Measurements from ENCODE around the gene BRPF3.

BRPF3 gene

DNA sequence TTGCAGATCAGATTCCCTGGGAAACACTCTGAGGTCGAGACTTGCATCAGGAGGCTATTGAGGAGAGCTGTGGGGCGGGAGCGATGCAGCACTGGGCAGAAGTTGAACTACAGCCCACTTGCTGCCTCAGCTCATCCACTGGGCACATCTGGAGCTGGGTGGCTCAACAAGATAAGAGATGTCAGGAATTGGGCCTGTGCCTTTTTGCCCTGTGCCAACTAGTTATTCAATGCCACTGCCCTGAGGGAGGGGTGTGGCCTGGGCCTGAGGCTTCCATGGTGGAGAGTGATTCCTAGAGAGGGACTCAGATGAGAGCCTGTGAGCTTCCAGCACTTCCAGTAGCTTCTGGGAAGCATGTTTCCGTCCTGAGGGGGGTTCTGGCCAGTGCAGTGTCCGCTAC, 32.7 kb downstream of the BRPF3 start:
- no peak for DNase-seq (ENCODE audit: low read depth in 3 of 3)

DNA sequence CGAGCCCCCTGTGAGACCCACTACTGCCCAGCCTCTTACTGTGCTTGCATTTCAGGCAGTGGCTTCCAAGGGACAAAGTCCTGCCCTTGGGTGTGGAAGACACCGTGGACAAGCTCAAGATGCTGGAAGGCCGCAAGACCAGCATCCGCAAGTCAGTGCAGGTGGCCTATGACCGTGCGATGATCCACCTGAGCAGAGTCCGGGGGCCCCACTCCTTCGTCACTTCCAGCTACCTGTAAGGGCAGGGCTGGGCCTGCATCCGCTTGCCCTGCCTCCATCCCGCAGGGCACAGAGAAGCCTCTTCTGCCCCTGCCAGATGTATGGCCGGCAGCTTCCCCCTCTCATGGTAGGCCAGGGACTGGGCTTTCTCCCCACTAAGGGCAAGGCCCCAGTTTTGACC, 33.8 kb downstream of the BRPF3 start:
- no peak for DNase-seq (ENCODE audit: low read depth in 3 of 3)

DNA sequence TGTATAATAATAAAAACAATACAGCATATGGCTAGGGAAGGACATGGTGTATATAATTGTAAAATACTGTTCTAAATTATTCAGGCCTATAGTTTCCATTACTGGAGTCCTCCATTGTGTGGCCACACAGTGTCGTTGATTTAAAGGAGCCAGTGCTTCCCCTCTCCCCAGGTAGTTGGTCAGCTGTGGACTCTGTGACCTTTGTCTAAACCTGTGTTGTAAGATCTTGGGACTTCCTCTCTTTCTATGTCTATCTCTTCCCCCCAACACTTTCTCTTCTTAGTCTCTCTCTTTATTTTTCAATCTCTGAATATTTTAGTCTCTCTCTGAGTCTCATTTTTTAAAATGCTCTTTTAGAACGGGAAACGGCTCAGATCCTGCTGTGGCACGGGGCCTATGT, 35.6 kb downstream of the BRPF3 start:
- no peak for DNase-seq (ENCODE audit: low read depth in 3 of 3)

DNA sequence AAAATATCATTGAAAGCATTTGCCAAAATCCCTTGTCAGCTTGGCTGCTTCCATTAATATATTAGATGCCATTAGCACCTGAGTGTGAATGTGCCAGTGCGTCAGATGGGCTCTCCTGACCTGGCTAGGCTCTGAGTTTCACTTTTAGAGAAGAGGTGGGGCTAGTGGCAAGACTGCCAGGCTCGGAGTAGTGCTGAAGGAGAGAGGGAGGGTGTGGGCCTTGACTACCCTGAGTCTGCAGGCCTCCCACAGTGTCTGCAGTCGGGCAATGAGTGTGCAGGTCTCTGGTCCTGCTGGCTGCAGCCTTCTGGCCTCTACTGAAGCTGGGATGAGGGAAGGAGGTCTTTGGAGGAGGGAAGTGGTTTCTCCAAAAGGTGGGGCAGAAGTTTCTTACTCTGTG, 38.8 kb downstream of the BRPF3 start:
- DNase-seq (ENCODE audit: low read depth in 3 of 3) = no peak

DNA sequence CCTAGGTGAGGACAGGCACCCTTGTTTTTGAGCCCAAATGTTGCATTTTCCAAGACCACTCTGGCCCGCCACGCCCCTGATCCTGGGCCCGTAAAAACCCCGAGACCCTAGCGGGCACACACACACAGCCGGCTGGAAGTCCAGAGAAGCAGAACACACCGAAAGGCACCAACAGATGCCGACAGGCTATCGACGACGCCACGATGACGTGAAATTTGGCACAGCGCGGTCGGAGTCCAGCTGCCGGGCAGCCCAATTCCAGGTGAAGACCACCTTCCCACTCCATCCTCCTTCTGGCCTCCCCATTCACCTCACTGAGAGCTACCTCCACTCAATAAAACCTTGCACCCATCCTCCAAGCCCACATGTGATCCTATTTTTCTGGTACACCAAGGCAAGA, 39.3 kb downstream of the BRPF3 start:
- DNase-seq (ENCODE audit: low read depth in 3 of 3) = no peak

DNA sequence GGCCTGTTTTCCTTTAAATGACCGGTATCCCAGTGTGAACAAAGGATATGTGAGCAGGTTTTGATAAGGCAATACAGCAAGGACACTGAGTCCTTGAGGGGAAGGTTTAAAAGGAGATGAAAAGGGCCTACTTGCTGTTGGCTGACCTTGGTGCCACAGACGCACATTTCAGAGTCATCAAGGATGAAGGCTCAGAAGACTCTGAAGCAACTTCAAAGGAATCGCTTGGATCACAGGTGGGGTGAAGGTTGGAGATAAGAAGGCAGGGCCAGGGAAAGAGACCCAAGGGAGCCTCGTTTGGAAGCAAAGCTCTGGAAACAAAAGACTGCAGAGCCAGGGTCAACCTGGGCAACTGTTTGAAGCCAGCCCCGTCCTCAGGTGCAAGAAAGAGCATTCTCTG, 43.2 kb downstream of the BRPF3 start:
- DNase-seq (ENCODE audit: low read depth in 3 of 3) = no peak

DNA sequence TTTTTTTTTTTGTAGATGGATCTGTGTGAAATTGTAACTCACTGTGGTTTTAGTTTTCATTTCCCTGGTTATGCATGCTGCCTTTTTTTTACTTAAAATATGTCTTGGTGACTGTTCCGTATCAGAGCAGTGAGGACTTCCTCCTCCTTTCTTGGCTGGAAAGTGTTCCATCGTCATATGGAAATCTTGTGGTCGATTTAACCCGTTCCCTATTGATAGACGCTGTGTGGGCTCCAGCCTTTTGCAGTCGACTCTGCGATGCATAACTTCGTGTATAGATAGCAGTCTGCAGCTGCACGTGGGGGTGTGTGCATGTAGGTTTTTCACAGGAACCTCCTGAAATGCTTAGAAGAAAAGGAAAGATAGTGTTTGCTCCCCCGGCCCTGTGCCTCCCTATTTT, 45.2 kb downstream of the BRPF3 start:
- no peak for DNase-seq (ENCODE audit: low read depth in 3 of 3)

DNA sequence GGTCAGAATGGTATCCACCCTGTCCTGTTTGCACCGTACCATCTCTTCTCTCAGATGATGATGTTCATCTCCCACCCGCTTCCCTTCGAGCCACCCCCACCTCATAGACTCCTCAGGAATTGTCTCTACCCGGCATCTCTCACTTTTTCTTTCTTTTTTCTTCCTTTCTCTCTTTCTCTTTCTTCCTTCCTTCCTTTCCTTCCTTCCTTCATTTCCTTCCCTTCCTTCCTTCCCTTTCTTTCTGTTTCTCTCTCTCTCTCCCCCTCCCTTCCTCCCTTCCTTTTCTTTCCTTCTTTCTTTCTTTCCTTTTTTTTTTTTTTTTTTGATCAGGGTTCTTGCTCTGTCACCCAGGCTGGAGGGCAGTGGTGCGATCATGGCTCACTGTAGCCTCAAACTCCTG, 45.6 kb downstream of the BRPF3 start:
- DNase-seq (ENCODE audit: low read depth in 3 of 3) = no peak

DNA sequence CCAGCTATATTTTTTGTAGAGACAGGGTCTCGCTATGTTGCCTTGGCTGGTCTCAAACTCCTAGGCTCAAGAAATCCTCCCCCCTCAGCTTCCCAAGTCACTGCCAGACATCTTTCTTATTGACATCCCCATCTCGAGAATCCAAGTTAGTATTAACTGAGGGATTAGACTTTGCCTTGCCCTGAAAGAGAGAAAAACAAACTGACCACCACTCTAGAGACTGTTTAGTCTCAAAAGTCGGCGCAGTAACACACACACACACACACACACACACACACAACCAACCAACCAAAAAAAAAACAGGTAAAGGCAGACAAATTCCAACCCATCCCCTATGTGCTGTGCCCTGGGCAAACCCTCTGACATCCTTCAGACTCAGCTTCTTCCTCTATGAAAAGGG, 46.1 kb downstream of the BRPF3 start:
- no peak for DNase-seq (ENCODE audit: low read depth in 3 of 3)

DNA sequence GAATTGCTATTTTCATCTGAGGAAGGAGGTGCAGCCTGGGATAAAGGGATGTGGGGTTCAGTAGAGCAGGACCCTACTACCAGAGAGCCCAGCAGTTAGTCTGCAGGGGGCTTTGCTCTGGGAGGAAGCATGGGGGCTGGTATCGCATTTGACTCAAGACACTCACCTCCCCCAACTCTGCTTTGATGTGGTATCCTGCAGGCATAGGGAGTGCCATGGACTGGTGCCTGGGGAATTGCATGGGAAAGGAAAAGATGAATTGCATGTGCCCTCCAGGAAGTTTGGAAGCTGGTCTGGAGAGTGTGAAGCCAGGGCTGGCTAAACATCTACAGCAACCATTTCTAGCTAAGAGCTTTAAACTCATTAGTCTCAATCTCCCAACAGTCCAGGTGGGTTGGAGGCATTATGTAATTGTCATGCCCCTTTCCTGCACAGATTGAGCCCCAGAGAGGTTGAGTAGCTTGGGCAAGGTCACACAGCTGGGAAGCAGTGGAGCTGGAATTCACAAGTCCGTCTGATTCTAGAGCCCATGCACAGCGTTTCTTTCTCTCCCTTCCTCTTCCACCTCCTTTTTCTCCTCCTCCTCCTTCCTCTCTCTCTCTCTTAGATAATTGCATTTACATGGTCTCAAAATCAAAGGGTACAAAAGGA, 47.1 kb downstream of the BRPF3 start:
- no peak for DNase-seq (ENCODE audit: low read depth in 3 of 3)

DNA sequence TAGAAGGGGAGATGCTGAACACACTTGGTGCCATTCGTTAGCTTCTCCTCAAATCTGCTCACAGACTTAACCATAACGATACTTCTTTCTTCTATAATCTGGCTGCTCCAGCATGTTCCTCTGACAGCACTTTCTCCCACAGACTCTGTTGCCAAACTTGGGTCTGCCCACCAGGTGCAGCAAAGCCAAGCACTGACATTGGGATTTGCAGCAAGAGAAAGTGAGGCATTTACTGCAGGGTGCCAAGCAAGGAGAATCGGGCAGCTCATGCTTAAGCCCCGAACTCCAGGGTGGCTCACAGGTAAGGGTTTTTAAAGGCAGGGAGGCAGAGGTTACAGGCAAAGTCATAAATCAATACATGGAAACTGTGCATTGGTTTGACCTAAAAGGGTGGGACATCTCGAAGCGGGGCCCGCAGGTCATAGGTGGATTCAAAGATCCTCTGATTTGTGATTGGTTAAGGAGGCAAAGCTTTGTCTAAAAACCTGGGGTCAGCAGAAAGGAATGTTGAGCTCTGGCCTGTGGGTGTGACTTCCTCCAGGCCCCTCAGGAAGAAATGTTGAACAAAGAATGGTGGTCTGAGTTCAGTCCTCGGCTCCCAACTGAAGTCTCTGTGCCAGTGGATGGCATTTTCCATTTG, 48.2 kb downstream of the BRPF3 start:
- DNase-seq (ENCODE audit: low read depth in 3 of 3) = no peak

DNA sequence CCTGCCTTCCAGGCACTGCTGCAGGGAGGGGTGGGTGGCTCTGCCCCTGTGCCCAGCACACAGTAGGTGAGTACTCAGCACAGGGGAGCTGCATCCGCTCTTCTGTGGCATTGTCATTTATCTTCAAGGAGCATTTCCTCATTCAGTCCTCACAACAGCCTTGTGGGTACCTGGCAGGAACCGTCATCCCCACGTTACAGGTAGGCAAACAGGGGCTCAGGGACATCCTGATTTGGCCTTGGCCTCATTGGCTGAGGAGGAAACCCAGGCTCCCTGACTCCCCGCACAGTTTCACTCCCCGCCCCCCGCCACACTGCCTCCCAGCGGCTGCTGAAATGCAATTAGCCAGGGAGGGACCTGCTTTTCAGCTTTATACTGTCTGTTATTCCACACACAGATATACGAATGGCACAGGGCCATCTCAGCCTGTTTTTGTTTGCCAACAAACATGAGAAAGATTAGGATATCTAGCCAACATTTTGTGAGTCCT, 49.1 kb downstream of the BRPF3 start:
- DNase-seq (ENCODE audit: low read depth in 3 of 3) = no peak

DNA sequence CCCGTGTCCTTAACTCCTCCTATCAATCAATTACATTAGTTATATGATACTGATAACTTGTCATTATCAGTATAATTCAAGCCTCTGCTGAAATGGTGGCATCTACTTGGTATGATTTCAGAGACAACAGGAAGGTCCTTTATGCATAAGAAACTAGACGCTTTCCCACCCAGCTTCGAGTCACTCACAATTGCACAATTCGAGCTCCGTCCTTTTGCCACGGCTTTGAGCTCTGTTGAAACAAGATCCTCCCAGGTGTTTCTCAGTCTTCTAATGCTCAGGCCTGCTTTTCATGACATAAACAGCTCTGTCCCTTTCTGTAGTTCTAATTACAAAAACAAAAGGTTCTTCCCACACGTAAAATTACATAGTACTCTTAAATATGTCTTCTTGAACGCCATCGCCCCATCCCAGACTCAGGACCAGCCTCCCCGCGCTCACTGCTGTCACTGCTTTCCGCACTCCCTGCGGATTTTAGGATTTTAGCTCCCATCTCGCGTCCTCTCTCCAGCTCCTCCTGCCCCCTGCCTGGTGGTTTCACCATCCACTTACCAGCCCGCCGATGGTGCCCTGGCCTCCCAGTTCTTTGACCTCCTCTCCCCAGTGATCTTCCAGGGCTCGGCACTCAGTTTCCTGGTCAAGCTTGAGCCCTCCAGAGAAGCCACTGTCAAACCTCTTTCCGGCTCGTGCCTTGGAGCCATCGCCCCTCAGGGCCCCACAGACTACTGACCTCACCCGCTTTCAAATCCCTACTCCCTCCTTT, 50.1 kb downstream of the BRPF3 start:
- DNase-seq (ENCODE audit: low read depth in 3 of 3) = no peak

DNA sequence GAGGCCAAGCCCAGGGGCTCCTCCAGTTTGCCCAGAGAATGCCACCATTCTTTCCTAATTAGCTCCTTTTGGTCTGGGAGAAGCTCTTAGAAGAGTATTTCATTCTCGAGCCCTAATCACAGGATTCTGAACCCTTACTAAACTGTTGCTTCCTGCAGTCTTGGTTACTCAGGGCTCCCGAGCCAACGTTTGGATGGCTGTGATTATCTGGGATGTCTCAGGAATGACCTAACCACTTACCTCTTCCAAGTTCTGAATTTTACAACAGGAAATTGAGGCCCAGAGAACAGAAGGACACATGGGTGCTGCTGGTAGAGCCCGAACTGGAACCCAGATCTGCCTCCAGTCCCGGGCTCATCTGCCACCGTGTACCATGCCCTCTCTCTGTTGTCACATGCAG, 51.1 kb downstream of the BRPF3 start:
- DNase-seq (ENCODE audit: low read depth in 3 of 3) = no peak

DNA sequence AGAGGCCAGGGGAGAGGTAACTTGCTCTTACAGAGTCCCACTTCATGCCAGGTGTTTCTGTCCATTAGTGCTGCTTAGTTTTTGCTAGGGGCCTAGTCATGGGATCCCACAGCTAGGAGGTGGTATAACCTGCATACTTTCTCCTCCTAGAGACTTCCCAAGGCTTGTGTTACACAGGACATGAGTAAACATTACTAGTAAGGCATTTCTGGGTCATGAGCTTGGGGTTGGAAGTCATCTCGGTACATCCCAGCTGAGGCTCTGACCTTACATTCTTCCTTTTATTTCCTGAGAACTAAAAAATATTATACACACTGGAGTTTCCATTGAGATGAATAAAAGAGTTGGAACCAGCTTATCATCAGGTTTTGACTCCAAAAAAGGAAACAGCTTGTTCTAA, 52.4 kb downstream of the BRPF3 start:
- DNase-seq (ENCODE audit: low read depth in 3 of 3) = no peak

DNA sequence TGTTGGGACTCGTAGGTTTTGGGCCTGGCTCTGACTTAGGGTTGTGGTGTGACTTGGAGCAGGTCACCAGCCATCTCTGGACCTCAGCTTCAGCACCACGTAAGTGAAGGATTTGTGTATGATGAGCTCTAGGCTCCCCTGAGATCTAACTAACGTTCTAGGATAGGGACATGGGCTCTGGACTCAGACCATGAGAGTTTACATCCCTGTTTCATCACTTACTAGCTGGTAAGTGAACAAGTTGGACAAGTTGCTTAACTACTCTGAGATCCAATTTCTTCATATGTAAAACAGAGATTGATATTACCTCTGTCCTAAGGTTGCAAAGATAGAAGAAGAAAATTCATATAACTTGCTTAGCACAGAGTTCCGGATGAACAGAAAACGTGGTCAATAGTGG, 53.0 kb downstream of the BRPF3 start:
- no peak for DNase-seq (ENCODE audit: low read depth in 3 of 3)

DNA sequence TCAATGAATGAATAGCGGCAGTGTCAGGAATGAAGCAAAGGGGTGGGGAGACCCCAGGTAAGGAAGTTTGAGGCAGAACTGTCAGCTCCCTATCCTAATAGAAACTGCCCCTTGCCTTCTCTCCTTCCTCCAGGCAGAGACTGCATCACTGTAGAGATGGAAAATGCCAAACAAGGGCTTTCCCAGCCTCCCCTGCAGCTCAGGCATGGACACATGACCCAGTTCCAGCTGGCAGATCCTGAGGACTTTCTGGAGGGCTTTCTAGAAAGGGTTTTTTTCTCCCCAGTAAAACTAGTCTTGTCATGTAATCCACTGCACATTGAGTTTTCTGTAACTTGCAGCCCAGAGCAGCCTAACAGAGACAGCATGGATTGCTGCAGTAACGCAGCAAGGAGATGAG, 55.5 kb downstream of the BRPF3 start:
- DNase-seq (ENCODE audit: low read depth in 3 of 3) = no peak

DNA sequence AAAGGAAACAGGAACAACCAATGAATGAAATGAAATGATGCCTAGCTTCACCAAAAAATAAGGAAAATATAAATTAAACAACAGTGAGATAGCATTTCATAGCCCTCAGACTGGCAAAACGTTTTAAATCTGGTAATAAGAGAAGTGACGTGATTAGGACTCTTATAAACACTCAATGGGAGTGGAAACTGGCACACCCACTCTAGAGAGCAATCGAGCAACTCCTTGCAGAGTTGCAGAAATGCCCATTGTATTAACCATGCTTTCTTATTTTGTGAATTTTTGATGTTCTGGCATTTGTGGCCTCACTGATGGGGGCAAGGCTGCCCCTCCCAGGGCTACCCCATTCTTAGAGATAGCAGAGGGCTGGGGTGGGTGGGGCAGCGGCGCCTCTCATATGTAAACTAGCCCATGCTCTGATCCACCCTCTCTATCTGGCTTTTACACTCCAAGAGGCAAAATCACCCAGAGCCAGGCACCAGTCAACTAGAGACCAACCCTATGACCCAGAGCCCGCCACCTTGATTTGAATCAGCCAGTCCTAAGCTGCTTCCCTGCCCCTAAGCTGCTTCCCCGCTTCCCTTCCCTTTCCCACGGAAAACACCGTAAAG, 67.0 kb downstream of the BRPF3 start:
- DNase-seq (ENCODE audit: low read depth in 3 of 3) = no peak

DNA sequence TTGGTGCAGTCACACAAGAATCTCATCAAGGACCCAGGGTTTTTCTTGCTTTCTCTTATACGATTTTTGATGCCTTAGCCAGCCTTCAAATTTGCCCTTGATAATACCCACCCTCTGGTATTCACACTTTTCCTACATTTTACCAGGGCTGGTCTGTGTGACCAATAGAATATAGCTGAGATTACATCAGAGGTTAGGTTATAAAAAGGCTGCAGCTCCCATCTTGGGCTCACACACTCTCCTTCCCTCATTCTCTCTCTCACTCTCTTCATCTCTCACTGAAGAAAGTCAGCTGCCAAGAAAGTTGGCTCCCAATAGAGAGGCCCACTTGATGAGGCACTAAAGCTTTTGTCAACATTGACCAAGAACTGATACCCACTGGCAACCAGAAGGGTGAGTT, 69.2 kb downstream of the BRPF3 start:
- no peak for DNase-seq (ENCODE audit: low read depth in 3 of 3)

DNA sequence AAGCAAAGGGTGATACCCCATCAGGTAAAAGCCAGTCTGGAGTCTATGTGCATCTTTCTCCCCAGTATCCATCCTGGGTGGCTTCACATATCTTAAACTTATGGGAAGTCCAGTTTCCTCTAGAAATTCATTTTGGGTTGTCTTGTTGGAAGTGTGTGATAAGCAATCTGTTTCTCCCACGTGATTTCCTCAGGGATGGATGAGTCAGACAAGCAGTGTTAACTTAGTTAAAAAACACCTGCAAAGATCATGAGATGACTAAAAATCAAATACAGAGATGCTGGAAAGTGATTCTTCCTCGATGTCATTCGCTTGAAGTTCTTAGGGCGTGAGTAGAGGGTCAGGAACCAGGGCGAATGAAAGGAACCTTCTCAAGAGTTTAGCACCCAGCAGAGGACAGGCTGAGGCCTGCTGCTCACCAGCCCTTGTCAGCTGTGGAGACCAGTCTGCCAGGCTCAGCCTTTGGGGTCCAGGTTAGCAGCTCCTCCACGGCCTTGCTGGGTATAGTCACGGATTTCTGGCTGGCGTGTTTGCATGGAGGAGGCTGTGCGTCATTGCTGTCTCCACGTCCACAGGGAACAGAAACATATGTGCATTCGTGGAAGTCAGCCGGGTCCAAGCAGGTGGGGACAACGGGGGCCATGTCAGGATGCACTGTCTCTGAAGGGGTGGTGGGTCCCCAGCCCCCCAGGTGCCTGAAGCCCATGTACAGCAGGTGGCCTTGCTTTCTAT, 70.5 kb downstream of the BRPF3 start:
- no peak for DNase-seq (ENCODE audit: low read depth in 3 of 3)

DNA sequence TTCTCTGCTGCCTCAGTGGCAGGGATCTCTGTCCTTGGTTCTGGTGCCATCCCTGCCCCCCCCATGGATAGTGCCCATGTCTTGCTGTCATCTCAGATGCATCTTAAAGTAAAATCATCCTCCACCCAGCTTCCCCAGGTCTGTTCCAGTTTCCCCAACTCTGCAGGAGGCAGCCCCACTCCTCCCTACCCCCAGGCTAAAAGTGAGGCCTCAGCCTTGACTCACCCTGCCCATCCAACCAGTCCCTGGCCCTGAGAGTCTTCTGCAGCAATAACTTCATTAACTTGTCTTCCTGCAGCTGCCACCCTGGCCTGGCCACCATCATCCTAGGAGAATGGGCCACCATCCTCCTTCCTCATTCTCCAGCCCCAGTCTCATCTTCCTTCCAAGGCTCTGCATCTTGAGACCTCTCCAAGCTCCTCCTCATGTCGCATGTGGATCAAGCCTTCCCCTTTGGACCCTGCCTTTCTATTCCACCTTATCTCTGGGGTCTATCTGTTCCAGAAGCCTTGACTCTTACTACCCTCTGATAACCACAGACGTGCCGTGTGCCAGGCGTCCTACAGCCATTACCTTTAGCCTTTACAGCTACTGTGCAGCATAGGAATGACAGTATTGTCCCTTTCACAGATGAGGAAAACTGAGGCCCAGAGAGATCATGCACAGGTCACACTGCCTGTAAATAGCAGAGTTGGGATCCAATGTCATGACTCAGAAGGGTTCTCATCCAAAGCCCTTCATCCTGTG, 71.4 kb downstream of the BRPF3 start:
- DNase-seq (ENCODE audit: low read depth in 3 of 3) = no peak

All from stimulated activated CD4-positive, alpha-beta T cell treated with anti-CD3 and anti-CD28 coated beads, TNF-alpha, amount 100 ng/mL, for 48 hours (primary cell).